Measurements from ENCODE around the gene TXLNB.
"Not testable (repeated sequence)": the region's sequence is repeated elsewhere in the genome, so short reads cannot be mapped to it uniquely, and the experiment has no call there.

The TXLNB gene

GRCh38 chr6:139265512-139266190 is 26.1 kb downstream of the TXLNB start:
- no peak for DNase-seq

DNA sequence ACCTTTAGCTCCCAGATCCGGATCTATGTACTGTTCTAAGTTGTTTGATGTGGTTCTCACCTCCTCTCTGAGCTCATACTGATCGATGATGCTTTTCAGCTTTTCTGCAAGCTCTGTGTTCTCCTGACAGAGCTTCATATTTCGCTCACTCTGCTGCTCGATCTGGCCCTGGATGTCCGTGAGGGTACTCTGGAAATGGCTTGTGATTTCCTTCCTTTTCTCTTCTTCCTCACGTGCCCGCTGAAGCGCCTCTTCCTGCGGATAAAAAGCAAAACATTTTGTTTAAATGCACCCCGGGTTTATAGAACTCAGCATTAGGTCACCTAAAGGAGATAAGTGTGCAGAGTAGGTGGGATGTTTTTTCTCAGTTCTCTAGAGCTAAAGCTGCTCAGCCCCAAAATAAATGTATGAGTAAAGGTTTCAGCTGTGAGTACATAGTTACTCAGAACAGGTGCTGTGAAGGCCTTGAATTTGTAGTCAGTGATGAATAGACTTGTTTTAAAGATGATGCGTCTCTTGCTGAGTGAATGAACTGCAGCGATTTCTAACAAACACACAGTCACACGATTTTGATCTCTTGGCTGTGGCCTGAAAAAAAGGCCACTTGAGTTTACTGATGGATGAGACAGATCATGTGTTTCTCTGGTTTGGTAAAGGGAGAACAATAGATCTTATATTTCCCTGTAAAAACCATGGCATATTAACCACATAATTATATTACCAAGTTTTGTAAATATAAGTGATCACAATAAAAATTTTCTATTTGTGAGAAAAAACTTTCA is 29.1 kb downstream of the TXLNB start:
- no peak for DNase-seq

DNA sequence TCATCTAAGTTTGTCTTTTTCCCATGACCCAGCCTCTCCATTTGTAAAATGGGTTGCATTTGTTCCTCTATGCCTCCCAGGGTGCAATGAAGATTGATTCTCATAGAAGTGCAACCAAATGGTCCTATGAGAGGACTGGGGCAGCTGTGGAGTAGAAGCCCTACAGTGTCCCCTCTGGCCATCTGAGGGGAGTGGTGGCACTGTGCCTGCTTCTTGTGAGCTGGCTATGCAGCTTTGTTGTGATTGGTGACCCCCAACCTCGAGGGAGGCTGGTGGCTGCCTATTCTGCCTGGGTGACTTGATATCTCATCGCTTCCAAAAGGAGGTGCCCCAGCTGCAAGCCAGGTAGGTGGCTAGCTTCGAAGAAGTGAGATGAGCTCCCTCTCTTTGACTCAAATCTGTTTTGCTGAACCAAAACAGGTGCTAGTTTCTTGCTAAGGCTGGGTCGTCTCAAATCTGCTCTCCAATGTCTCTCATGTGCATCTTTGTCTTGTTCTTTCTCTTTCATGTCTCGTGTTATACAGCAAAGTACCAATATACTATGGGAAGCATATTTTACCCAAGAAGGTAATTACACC is 33.9 kb downstream of the TXLNB start:
- no peak for DNase-seq

GRCh38 chr6:139257291-139257690 is 34.5 kb downstream of the TXLNB start:
- no peak for DNase-seq

DNA sequence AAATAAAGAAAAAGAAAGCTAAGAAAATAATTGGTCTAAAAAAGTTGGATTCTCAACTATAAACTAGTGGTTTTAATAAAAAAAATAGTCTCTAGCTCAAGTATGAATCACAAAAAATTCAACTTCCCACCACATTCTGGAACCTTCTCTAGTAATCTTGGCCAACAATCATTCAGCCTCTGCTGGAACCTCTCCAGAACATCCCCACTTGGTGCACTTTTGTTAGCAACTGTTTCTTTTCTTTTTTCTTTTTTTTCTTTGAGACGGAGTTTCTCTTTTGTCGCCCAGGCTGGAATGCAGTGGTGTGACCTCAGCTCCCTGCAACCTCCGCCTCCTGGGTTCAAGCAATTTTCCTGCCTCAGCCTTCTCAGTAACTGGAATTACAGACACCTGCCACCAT is 35.7 kb downstream of the TXLNB start:
- no peak for DNase-seq

- DNase-seq, result no peak
Measured at GRCh38 chr6:139254196-139254595, 37.6 kb downstream of the TXLNB start.

DNA sequence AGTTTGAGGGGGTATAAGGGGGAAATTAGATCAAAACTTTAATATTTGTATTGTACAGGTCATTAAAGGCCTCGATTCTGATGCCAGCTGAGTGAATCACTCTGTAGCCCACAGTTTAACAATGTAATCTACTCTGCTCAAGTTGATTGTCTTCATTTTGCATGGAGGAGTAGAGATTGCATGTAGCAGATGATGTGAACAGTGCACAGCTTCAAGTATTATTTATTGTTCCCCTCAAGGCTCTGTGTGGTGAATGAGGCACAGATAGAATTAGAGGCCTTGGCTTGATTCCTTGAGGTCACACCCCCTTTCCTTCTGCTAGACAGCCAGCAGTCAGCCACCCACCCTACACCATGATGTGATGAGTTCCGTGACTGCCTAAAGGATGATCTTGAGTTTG is 38.1 kb downstream of the TXLNB start:
- DNase-seq, result no peak

- DNase-seq, result no peak
Measured at GRCh38 chr6:139251691-139252390, 40.0 kb downstream of the TXLNB start.

- DNase-seq, result no peak
Measured at GRCh38 chr6:139251045-139251690, 40.6 kb downstream of the TXLNB start.

DNA sequence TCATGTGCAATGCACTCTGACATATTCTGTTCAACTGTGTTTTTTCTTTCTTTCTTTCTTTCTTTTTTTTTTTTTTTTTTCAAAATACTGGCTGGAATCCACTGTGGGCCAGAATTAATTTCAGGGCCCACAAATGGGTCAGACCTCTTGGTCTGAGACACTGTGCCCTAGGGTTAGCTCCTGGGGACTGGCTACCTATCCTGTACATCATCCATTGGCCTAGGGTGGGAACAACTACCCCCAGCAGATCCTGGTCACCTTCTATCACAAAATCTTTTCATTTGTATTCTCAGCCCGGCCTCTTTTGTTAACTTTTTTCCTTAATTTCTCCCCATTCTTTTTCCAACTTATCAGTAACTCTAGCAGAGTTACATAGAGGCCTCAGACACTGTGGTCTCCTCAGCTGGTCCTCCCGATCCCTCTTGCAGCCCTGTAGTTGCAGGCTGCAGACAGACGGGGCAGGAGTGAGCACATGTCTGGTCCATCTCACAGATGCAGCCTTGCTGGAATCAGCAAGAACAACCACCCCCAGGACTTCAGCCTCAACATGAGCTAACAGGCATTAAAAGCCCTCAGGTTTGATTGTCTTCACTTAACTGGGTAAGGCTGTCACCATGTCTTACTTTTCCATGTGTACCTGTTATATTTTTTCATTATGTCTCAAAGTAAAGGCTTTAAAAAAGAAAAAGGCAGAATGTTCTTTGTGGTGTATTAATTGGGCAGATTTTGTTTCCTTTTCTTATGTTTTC is 41.3 kb downstream of the TXLNB start:
- DNase-seq, result peak; percentile 25

DNA sequence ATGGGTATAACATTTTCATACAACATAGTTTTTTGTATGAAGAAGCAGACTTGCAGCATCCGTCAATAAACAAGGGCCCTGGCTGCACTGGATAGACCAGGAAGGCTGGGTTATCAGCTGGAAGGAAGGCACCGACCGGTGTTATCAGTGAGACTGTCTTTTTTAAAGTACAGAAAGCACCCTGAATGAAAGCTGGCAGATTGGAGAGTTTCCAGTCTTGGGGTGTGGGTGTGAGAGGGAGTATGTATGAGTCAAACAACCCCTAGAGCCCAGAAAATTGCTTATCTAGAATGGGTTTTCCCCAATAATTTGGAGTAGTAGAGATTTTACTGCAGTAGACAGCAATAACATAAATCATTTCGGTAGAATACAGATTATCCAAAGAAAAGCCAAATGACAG is 42.4 kb downstream of the TXLNB start:
- DNase-seq, result no peak

GRCh38 chr6:139248911-139249310 is 42.9 kb downstream of the TXLNB start:
- no peak for DNase-seq

DNA sequence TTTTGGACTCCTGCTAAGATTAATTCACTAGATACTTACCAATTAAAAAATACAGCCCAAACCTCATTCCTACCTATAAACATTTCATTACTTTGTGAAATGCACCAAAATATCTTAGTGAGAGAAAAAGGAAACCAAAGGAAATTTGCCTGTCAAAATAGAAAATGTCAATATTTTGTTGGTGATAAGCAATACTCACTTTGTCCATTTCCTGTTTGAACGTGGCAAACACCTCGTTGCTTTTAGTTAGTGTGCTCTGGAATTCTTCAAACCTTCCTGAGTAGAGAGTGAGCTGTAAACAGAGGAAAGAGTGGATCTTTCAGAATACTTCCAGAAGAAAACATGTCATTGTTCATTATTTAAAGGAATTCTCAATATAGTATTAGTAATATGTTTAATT is 44.2 kb downstream of the TXLNB start:
- no peak for DNase-seq

- DNase-seq, result no peak
Measured at GRCh38 chr6:139243536-139243935, 48.3 kb downstream of the TXLNB start.

- DNase-seq, result no peak
Measured at GRCh38 chr6:139242457-139243240, 49.1 kb downstream of the TXLNB start.

DNA sequence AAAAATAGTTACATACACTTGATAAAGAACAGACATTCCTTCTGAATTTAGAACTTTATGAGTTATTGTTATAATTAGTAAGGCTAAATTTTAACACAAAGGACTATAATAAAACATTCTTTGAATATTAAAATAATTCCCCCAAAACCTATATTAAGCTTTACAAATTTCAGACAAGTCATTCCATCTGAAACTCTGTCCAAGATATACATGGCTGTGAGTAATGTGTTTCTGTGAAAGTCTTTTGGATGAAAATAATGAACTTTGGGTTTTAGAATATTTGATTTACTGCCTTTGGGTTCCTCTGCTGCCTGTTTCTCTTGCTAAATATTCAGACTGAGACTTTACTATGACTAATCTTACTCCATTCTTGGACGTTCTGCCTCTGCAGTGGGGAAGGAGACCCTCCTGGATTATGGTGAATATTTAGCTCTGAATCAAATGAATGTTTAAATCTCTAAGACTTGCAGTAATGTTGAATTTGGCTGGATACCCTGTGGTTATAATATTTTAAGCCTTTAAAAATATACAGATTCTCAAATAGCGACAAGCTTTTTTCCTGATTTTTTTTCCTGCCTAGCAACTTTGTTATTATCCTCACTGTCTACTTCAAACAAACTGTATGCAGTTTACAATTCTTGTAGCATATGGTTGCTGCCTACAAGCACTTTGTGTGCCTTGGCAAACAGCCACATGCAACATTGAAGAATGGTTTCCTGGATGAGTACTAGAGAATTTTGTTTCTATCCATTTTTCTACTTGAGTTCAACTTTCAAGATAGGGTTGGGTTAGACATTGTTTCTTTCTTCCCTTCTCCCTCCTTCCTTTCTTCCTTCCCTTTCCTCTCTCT is 51.4 kb downstream of the TXLNB start:
- peak; percentile 73 for DNase-seq

DNA sequence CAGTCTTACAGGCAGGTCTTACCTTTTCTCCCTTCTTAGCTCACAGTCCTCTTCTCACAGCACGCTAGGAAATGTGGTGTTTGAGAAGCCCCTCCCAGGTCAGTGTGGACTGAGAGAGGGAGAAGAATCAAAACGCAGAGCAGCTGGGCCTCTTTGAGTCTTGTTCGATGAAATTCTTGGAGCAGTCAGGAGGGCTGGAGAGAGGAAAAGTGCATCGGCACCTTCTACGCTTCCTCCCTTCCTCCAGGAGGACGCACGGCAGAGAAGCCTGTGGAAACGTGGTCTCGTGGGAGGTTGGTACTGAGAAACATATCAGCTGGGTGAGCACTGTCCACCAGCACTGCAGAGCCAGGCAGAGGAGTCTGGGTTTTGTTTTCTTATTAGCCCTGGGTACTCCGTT is 52.7 kb downstream of the TXLNB start:
- DNase-seq, result no peak

GRCh38 chr6:139236105-139236504 is 55.7 kb downstream of the TXLNB start:
- no peak for DNase-seq

- DNase-seq, result no peak
Measured at GRCh38 chr6:139235661-139236060, 56.1 kb downstream of the TXLNB start.

DNA sequence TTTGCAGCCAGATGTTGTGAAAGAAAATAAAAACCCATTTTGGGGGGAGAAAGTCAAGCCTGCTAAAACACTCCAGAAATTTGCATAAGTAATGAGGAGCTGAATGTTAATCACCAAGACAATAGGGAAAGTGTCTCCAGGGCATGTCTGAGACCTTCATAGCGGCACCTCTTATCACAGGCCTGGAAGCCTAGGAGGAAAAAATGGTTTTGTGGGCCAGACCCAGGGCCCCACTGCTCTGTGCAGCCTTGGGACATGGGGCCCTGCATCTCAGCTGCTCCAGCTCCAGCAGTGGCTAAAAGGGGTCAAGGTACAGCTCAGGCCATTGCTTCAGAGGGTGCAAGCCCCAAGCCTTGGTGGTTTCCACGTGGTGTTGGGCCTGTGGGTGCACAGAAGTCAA is 57.6 kb downstream of the TXLNB start:
- not testable (repeated sequence) for DNase-seq

- DNase-seq, result no peak
Measured at GRCh38 chr6:139231206-139231605, 60.6 kb downstream of the TXLNB start.

All from NCI-H1694 treated with DMSO at 0.1 percent for 48 hours (cell line).